ENCODE results near the gene WDR12.

- TF ChIP-seq CTCF (IDR thresholded peaks at IDR 0.05), result no peak
- no peak for TF ChIP-seq POLR2A (IDR thresholded peaks at IDR 0.05)
Observed at GRCh38 chr2:202848813-202849212, 62.7 kb downstream of the WDR12 start.
